Fibroblast of pulmonary artery (primary cell): ENCODE data around the gene MTR.

ENCODE experiments used
- DNase-seq: peaks from one replicate; pipeline ENCODE4 v3.0.0-alpha.2; 2010; ENCODE audit warnings: low read depth
- H3K4me3 ChIP-seq: replicated peaks from 2 replicates; pipeline ENCODE4 v1.5.1; 2011; ENCODE audit warnings: low read depth, mild to moderate bottlenecking, control low read depth, low read length, moderate library complexity
- TF ChIP-seq, protein P1 (sequence below): IDR thresholded peaks from 2 replicates; pipeline ENCODE4 v1.5.1; 2011; ENCODE audit warnings: mild to moderate bottlenecking, control low read depth, low read length, inconsistent platforms; ENCODE audit errors: missing control alignments

MTR gene

DNA sequence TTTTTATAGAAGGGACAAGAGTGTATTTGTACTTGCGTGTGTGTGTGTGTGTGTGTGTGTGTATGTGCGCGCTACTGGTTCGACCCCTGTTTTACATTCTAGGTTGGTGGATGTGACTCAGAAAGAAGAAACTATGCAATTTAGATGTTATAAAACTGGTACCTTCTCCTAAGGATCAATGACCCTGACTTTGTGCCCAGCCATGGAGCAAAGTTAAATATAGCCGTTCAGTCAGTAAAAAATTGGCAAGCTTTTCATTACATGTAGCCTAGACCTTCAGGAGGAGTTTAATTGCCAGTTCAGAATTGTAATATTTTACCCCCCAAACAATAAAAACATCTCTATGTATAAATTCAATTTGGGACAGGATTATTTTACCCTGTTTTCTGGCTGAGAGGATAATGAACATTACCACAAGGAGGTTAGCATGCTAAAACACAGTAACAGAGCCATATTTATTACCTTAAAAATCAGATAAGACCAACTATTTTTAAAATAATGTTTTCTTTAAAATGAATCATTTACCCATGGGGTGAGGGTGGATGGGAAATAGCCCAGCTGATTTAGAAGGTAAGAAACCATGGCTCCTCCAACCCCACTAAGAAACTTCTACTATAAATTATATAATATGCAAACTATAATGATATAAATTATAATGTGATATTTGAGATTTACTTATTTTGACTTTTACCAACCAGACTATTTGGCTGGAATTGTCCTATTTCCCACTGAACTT is 33.5 kb upstream of the MTR start:
- H3K4me3 ChIP-seq = no peak overlapping the region
- no peak for DNase-seq
- TF ChIP-seq, protein P1, sequence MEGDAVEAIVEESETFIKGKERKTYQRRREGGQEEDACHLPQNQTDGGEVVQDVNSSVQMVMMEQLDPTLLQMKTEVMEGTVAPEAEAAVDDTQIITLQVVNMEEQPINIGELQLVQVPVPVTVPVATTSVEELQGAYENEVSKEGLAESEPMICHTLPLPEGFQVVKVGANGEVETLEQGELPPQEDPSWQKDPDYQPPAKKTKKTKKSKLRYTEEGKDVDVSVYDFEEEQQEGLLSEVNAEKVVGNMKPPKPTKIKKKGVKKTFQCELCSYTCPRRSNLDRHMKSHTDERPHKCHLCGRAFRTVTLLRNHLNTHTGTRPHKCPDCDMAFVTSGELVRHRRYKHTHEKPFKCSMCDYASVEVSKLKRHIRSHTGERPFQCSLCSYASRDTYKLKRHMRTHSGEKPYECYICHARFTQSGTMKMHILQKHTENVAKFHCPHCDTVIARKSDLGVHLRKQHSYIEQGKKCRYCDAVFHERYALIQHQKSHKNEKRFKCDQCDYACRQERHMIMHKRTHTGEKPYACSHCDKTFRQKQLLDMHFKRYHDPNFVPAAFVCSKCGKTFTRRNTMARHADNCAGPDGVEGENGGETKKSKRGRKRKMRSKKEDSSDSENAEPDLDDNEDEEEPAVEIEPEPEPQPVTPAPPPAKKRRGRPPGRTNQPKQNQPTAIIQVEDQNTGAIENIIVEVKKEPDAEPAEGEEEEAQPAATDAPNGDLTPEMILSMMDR = no peak

DNA sequence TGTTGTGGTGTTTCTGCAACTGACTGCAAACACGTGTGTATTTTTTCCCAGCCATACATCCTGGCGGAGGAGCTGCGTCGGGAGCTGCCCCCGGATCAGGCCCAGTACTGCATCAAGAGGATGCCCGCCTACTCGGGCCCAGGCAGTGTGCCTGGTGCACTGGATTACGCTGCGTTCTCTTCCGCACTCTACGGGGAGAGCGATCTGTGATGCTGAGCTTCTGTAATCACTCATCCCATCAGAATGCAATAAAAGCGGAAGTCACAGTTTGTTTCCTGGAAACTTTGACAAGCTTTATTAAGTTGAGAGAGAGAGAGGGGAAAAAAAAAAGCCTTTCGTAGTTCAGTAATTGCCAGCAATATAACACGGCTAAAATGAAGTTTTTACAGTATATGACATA is 32.7 kb upstream of the MTR start:
- DNase-seq = no peak
- TF ChIP-seq, protein P1 = no peak
- H3K4me3 ChIP-seq = no peak overlapping the region

DNA sequence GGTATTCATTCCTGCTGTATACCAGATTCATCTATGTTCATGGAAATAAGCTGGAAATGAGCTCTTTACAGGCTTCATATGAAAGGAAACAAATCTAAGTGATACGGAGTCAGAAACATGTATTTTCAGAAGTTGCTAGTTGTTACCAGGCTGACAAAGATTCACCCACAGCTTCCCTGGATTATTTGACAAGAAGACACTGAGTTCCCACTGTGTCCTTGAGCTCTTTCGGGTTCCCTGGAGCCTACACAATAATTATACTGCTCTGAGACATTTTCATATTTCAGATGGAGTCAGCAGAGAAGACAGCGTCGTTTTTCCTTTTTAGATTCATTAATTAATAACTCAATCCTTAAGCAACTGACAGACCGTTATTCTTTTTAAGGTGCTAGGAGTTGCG is 29.3 kb upstream of the MTR start:
- no peak overlapping the region for H3K4me3 ChIP-seq
- no peak for DNase-seq
- TF ChIP-seq, protein P1 = no peak

DNA sequence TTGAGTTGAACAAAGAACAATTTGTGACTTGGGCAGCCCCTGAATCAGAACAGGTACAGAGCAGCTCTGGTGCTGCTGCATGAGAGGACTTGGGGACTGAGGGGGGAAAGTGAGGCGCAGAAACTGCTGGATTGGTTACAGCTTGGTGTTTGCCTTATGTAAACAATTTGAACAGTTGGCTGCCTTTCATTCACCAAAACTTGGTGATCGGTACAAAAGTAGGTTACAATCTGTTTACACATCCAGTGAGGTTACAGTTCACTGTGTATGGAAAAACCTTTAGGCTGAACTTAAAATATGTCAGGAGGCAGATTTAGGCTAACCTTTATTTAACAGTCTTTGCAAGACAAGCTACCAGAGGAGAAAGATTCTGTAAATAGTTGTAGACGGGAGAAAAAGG is 28.6 kb upstream of the MTR start:
- no peak for DNase-seq
- no peak overlapping the region for H3K4me3 ChIP-seq
- TF ChIP-seq, protein P1 = no peak

DNA sequence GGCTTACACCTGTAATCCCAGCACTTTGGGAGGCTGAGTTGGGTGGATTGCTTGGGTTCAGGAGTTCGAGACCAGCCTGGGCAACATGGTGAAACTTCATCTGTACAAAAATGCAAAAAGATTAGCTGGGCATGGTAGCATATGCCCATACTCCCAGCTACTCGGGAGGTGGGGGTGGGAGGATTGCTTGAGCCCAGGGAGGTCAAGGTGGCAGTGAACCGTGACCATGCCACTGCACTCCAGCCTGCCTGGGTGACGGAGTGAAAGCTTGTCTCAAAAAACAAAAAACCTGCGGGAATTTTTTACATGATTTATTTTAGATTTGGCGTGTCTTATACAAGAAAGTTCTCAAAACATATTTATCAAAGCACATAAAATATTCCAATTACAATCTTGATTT is 27.8 kb upstream of the MTR start:
- H3K4me3 ChIP-seq = no peak overlapping the region
- no peak for DNase-seq
- TF ChIP-seq, protein P1 = no peak

DNA sequence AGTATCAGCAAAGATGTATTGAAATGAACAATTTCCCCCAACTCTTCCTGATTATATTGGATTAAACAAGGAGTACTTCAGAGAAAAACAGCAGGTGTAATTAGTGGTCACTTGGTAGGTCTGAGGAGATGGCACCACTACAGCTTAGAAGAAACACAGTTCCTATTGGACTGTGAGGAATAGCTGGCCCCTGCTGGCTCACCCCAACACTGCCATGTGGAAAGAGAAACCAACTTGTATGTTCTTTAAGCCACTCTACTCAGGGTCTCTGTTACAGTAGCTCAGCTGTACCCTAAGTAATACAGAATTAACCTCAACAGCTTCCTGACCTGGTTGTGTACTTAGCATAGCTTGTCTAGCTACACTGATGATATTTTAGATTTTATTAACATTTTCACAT is 26.5 kb upstream of the MTR start:
- no peak overlapping the region for H3K4me3 ChIP-seq
- peak; percentile 2 for DNase-seq
- TF ChIP-seq, protein P1 = no peak

DNA sequence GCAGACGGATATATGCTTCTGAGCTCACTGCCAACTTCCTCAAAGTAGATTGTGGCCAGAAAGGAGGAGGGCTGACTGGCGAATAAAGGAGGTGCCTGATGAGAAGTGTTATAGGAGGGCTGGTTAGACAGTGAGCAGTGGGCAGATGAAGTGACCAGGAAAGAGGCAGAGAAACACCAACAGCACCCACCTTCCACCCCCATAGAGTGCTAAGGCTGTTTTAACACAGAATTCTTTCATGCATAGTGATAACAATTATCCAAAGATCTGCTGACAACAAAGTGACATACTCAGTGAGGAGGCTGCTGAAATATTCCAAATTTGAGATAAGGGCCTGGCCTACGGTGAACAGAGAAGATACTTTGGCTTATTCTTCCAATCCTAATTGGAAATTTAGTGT is 21.2 kb upstream of the MTR start:
- DNase-seq = no peak
- no peak overlapping the region for H3K4me3 ChIP-seq
- TF ChIP-seq, protein P1 = no peak
